Effector CD4-positive, alpha-beta T cell (primary cell): Measurements from ENCODE around the gene DIPK2A.

ENCODE experiments used
- DNase-seq: peaks from one replicate; pipeline ENCODE4 v3.0.0-alpha.2; 2020

The DIPK2A gene

DNA sequence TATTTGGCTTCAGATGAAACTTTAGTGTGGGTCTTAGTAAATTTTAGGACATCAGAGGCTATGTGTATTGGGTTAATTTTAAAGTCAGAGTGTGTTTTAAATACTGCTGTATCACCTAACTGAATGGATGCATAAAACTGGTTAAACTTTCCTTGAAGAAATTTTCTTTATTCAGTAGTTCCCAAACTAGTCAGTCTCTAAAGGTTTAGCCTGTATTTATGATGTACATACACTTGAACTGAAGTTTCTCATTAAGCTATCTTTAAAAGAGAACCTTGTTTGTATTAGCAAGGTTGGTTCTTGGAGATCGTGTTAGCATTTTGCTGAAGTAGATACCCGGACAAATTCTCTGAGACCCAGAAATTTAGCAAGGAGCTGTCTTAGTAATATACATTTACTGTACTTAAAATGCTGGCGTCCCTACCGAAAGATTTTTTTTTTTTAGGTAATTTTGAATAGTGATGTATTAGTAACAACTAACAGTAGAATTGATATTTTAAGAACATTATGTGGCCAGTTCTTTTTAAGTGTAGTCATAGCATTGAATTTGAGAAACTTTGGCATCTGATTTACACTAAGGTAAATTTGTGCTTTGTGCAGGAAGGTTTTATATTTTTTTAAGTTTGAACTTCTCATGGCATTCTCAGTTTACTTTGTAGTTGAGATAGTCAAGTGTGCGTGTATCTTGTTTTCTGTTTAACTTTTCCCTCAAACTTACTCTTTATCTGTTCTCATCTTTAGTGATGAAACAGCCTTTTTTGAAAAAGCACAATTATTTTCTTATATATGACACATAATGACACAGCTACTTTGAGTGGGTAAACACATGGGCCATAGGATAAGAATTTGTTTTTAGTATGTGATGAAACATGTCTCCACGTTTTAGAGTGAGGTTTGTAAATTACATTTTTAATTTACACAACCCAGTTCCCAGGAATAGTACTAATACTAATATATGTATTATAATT lies 2.9 kb downstream of the DIPK2A start:
- no peak for DNase-seq

DNA sequence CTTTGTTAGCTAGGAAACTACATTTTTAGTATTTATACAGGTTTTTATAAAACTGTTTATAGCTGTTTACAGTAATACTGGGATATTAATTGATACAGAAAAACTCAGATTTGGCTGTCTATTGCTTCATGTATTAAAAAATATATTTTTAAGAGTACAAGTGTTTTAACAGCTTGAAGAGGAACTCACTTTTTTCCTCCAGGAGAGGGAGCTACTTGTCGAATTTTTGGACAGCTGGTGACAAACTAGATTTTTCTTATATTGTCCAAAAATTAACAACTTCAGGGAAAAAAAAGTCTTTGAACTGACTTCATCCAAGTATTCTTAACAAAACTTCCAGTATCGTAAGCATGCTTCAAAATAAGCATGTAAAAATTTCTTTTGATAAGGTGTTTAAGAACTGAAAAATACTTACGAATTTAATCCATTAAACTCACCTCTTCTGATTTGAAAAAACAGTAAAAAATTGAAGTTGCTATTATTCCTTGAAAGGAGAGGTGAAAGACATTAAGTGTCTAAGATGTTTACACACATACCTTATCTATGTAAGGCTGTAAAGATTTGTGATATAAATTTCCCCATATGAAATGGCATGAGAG lies 4.0 kb downstream of the DIPK2A start:
- DNase-seq: no peak

- DNase-seq: no peak
Measured at GRCh38 chr3:143977341-143978262, 6.0 kb downstream of the DIPK2A start.

GRCh38 chr3:143978263-143978631 lies 6.6 kb downstream of the DIPK2A start:
- no peak for DNase-seq

- DNase-seq: no peak
Measured at GRCh38 chr3:143979041-143979440, 7.4 kb downstream of the DIPK2A start.

GRCh38 chr3:143979813-143980212 lies 8.2 kb downstream of the DIPK2A start:
- no peak for DNase-seq

- DNase-seq: no peak
Measured at GRCh38 chr3:143988306-143988705, 16.7 kb downstream of the DIPK2A start.

DNA sequence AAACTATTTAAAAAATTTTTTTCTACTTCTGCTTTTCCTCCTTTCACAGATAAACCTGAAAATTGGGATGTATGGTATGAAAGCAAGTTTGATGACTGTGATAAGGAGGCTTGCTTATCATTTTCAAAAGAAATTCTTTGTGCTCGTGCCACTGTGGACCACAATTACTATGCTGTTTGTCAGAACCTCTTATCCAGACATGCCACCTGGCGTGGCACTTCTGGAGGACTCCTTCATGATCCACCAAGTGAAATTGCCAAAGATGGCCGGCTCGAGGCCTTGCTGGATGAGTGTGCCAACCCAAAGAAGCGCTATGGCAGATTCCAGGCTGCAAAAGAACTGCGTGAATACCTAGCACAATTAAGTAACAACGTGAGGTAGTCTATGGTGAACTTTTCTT lies 17.8 kb downstream of the DIPK2A start:
- DNase-seq: no peak

DNA sequence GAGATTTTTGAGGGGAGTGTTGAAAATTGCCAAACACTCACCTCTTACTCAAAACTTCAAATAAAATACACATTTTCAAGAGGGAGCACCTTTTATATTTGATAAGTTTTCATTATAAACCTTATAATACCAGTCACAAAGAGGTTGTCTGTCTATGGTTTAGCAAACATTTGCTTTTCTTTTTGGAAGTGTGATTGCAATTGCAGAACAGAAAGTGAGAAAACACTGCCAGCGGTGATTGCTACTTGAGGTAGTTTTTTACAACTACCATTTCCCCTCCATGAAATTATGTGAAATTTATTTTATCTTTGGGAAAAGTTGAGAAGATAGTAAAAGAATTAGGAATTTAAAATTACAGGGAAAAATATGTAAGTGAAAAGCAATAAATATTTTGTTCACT lies 20.1 kb downstream of the DIPK2A start:
- DNase-seq: no peak

- DNase-seq: no peak
Measured at GRCh38 chr3:143998266-143998665, 26.6 kb downstream of the DIPK2A start.

- DNase-seq: no peak
Measured at GRCh38 chr3:144003051-144003450, 31.4 kb downstream of the DIPK2A start.

- DNase-seq: no peak
Measured at GRCh38 chr3:144010371-144010770, 38.7 kb downstream of the DIPK2A start.

- no peak for DNase-seq
Measured at GRCh38 chr3:144011251-144011799, 39.7 kb downstream of the DIPK2A start.

GRCh38 chr3:144015133-144015532 lies 43.5 kb downstream of the DIPK2A start:
- no peak for DNase-seq

- DNase-seq: no peak
Measured at GRCh38 chr3:144018776-144019175, 47.2 kb downstream of the DIPK2A start.
